ENCODE measurements around the gene NNMT. TPM values are rescaled to one million over a fixed set of nuclear protein-coding genes. Genes with fewer than 3 reads are reported as not detected.

NNMT gene
- total RNA-seq, 1 experiment from 2014 or later: not detected

DNA sequence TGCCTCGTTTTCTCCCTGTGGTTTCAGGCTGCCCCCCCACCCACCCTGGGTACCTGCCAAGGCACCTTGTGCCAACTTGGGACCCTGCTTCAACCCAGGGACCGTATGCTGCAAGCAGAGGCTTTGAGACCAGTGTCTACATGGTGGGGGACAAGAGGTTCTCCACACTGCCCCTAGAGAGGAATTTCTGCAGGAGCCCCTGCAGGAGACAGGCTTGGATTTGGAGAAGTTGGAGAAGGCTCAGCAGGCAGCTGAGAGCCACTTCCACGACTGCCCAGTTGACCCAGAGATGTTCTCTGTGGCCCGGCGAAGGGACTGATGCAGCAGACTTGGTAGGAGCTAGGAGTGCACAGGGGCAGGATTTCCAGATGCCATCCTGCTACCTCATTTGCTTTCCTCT lies 20.1 kb upstream of the NNMT start:
- ChIA-PET POLR2A (no interaction called here), RAD21 (ENCODE audit: low non-redundant PET in 1 of 2, low total read pairs in 2 of 2, uncharacterized antibody in 2 of 2, unreplicated experiment in 2 of 2) (no interaction called here), CTCF (no interaction called here)
- intact Hi-C loops (cut with micrococcal nuclease): no loop called here
- no peaks in the 10 kb centered on the region for H3K4me1 ChIP-seq (ENCODE audit: control insufficient read depth in 1 of 2, insufficient read depth in 2 of 2, low read length in 2 of 2)
- no peak overlapping the region for H2AFZ ChIP-seq (ENCODE audit: low read depth, low read length, poor library complexity, severe bottlenecking)
- DNase-seq (ENCODE audit: low read depth, low spot score) (no peak), ATAC-seq (no peak)
- H4K20me1 ChIP-seq (ENCODE audit: insufficient read depth): no peaks in the 10 kb centered on the region
- BruUV-seq (replicated peaks): no TSS peak
- no peak for TF ChIP-seq SP1 (IDR thresholded peaks at IDR 0.05; ENCODE audit: low read depth)
- TF ChIP-seq, protein P1, sequence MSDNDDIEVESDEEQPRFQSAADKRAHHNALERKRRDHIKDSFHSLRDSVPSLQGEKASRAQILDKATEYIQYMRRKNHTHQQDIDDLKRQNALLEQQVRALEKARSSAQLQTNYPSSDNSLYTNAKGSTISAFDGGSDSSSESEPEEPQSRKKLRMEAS (IDR thresholded peaks at IDR 0.05): no peak
- TF ChIP-seq POLR2A (IDR thresholded peaks at IDR 0.05; ENCODE audit: borderline replicate concordance, extremely low read depth, insufficient read depth, insufficient read length): no peak
- no peaks in the 10 kb centered on the region for H3K36me3 ChIP-seq (ENCODE audit: control insufficient read depth in 1 of 2, insufficient read depth in 2 of 2, low read length in 2 of 2)
- no peak overlapping the region for H3K4me3 ChIP-seq (replicated peaks in 1 of 2; ENCODE audit: low read depth in 1 of 2, low read length in 2 of 2)
- H3K27me3 ChIP-seq (ENCODE audit: insufficient read depth, low read length): peaks cover 38% of the 10 kb centered on the region
- no peaks in the 10 kb centered on the region for H3K79me2 ChIP-seq (ENCODE audit: insufficient read depth, low read length)
- H3K27ac ChIP-seq (ENCODE audit: low read depth, low read length): no peak overlapping the region
- no peaks in the 10 kb centered on the region for H3K9me2 ChIP-seq (ENCODE audit: insufficient read depth)
- H3K9me3 ChIP-seq (ENCODE audit: control insufficient read depth in 1 of 2, insufficient read depth in 1 of 2, low read depth in 1 of 2, low read length in 2 of 2): no peaks in the 10 kb centered on the region
- no peak overlapping the region for H3K4me2 ChIP-seq (ENCODE audit: low read length)
- H3K9ac ChIP-seq (ENCODE audit: low read length): no peak overlapping the region

DNA sequence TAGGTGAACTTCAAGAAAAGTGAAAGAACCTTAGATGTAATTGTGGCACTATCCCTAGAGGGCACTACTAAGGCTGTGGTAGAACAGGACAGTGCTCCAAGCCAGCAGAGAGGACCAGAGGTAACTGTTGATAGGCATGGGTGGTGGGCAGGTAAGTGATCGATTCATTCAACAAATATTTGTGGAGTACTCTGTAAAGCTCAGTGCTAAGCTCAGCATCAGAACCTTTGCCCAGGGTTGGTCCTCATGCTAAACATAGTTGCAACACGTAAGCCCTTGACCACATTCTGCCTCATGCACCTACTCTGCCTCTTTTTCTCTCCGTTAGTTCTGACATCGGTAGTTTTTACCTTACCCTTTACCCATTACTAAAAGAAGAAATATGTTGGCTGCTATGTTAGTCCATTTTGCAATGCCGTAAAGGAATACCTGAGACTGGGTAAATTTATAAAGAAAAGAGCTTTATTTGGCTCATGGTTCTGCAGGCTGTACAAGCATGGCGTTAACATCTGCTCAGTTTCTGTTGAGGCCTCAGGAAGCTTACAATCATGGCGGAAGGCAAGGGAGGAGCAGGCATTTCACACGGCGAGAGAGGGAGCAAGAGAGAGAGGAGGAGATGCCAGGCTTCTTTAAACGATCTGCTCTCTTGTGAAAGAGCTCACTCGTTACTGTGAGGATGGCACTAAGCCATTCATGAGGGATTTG lies 18.4 kb upstream of the NNMT start:
- RAD21 ChIA-PET (ENCODE audit: low non-redundant PET in 1 of 2, low total read pairs in 2 of 2, uncharacterized antibody in 2 of 2, unreplicated experiment in 2 of 2): no interaction called here
- Histone ChIP-seq H3K4me3 (replicated peaks in 1 of 2; ENCODE audit: low read depth in 1 of 2, low read length in 2 of 2) (no peak overlapping the region), H2AFZ (ENCODE audit: low read depth, low read length, poor library complexity, severe bottlenecking) (no peak overlapping the region), H3K27me3 (ENCODE audit: insufficient read depth, low read length) (peaks cover 21% of the 10 kb centered on the region), H3K36me3 (ENCODE audit: control insufficient read depth in 1 of 2, insufficient read depth in 2 of 2, low read length in 2 of 2) (no peaks in the 10 kb centered on the region), H3K9ac (ENCODE audit: low read length) (no peak overlapping the region), H4K20me1 (ENCODE audit: insufficient read depth) (no peaks in the 10 kb centered on the region), H3K79me2 (ENCODE audit: insufficient read depth, low read length) (no peaks in the 10 kb centered on the region), H3K4me1 (ENCODE audit: control insufficient read depth in 1 of 2, insufficient read depth in 2 of 2, low read length in 2 of 2) (no peaks in the 10 kb centered on the region), H3K4me2 (ENCODE audit: low read length) (no peak overlapping the region), H3K27ac (ENCODE audit: low read depth, low read length) (no peak overlapping the region), H3K9me3 (ENCODE audit: control insufficient read depth in 1 of 2, insufficient read depth in 1 of 2, low read depth in 1 of 2, low read length in 2 of 2) (no peaks in the 10 kb centered on the region), H3K9me2 (ENCODE audit: insufficient read depth) (no peaks in the 10 kb centered on the region)
- CTCF ChIA-PET: no interaction called here
- POLR2A ChIA-PET: no interaction called here
- ATAC-seq: no peak
- DNase-seq (ENCODE audit: low read depth, low spot score): no peak
- BruUV-seq (replicated peaks): no TSS peak
- intact Hi-C loops (cut with micrococcal nuclease): no loop called here
- TF ChIP-seq EZH2 (IDR thresholded peaks at IDR 0.05) (no peak), CEBPB (IDR thresholded peaks at IDR 0.05; ENCODE audit: low read depth) (no peak), SIN3A (IDR thresholded peaks at IDR 0.05; ENCODE audit: low read depth) (no peak), POLR2A (IDR thresholded peaks at IDR 0.05; ENCODE audit: borderline replicate concordance, extremely low read depth, insufficient read depth, insufficient read length) (no peak), ZBTB33 (IDR thresholded peaks at IDR 0.05; ENCODE audit: extremely low read depth, insufficient replicate concordance, low read length) (no peak), EZH2phosphoT487 (IDR thresholded peaks at IDR 0.05; ENCODE audit: borderline replicate concordance) (no peak), RAD21 (IDR thresholded peaks at IDR 0.05; ENCODE audit: low read depth) (no peak), ATF3 (IDR thresholded peaks at IDR 0.05) (no peak), ZNF274 (IDR thresholded peaks at IDR 0.05; ENCODE audit: low read depth, low read length) (no peak), JUND (IDR thresholded peaks at IDR 0.05) (no peak), EGR1 (IDR thresholded peaks at IDR 0.05; ENCODE audit: low read depth) (no peak), SP1 (IDR thresholded peaks at IDR 0.05; ENCODE audit: low read depth) (no peak), CTCF (IDR thresholded peaks at IDR 0.05 in 2 of 3, conservative IDR thresholded peaks at IDR 0.05 in 1 of 3; ENCODE audit: borderline replicate concordance in 1 of 3, insufficient read depth in 1 of 3, low read depth in 2 of 3, low read length in 2 of 3) (no peak), YY1 (IDR thresholded peaks at IDR 0.05; ENCODE audit: extremely low read depth, insufficient replicate concordance, low read depth, low read length) (no peak), ZFX (IDR thresholded peaks at IDR 0.05) (no peak)
- TF ChIP-seq, protein P1 (IDR thresholded peaks at IDR 0.05): no peak

Measured in HCT116 (cell line).